Right lung (tissue), 5 donors: ENCODE results near the gene OR51I1. TPM values are rescaled to one million over a fixed set of nuclear protein-coding genes. Genes with fewer than 3 reads are reported as not detected.

Experiments
- polyA plus RNA-seq, 5 donors: library from polyadenylated mRNA; unstranded; fragments of 120-200 nt; gene quantifications; one replicate each; pipeline versions ENCODE4 v1.2.1 to v1.2.3, GENCODE V29; 2013; ENCODE audit warnings: inconsistent platforms in 1 of 5, low replicate concordance in 1 of 5; ENCODE audit not compliant: insufficient read length in 5 of 5, insufficient read depth in 1 of 5

The OR51I1 gene
- polyA plus RNA-seq, 5 donors = not detected

Other genes with a start within 250 kb of the OR51I1 start
- not detected for gene OR51V1, start 240.8 kb downstream of the OR51I1 start, polyA plus RNA-seq
- gene HBB, start 214.4 kb downstream of the OR51I1 start, polyA plus RNA-seq = 100 to 1,000 TPM; 224 to 542 (median 306) TPM
- 1 to 10 TPM in 1 of 5 donors, under 1 TPM in 4; 0.53 to 1.7 (median 0.76) TPM for gene HBD, start 207.0 kb downstream of the OR51I1 start, polyA plus RNA-seq
- 1,000 to 10,000 TPM in 2 of 5 donors, 10 to 100 TPM in 2, 1 to 10 TPM in 1; 5.7 to 2,030 (median 15.8) TPM for gene HBG1, start 191.7 kb downstream of the OR51I1 start, polyA plus RNA-seq
- 1,000 to 10,000 TPM; 2,971 to 7,439 (median 4,881) TPM for gene HBG2, start 186.7 kb downstream of the OR51I1 start, polyA plus RNA-seq
- 10 to 100 TPM in 3 of 5 donors, 1 to 10 TPM in 2; 6.2 to 50.3 (median 10.6) TPM for gene HBE1, start 171.6 kb downstream of the OR51I1 start, polyA plus RNA-seq
- under 1 TPM; 0.18 to 0.72 (median 0.38) TPM for gene OR51B4, start 139.6 kb downstream of the OR51I1 start, polyA plus RNA-seq
- under 1 TPM in 2 of 5 donors, not detected in 3; 0.16 to 0.32 TPM for gene OR51B2, start 117.2 kb downstream of the OR51I1 start, polyA plus RNA-seq
- 1 to 10 TPM in 1 of 5 donors, under 1 TPM in 4; 0.27 to 1.3 (median 0.53) TPM for gene OR51B5, start 98.0 kb downstream of the OR51I1 start, polyA plus RNA-seq
- under 1 TPM in 1 of 5 donors, not detected in 4; 0.16 TPM for gene OR51B6, start 90.0 kb downstream of the OR51I1 start, polyA plus RNA-seq
- gene OR51M1, start 57.7 kb downstream of the OR51I1 start, polyA plus RNA-seq = under 1 TPM in 4 of 5 donors, not detected in 1; 0.06 to 0.13 (median 0.10) TPM
- not detected for gene OR51Q1, start 19.4 kb downstream of the OR51I1 start, polyA plus RNA-seq
- gene OR51I2, start 7.8 kb upstream of the OR51I1 start, polyA plus RNA-seq = not detected
- under 1 TPM in 1 of 5 donors, not detected in 4; 0.10 TPM for gene OR52D1, start 47.2 kb upstream of the OR51I1 start, polyA plus RNA-seq
- gene UBQLN3, start 68.4 kb upstream of the OR51I1 start, polyA plus RNA-seq = not detected
- 1 to 10 TPM; 1.5 to 2.0 (median 1.7) TPM for gene UBQLNL, start 75.2 kb upstream of the OR51I1 start, polyA plus RNA-seq
- under 1 TPM in 2 of 5 donors, not detected in 3; 0.17 to 0.18 TPM for gene OR52H1, start 107.0 kb upstream of the OR51I1 start, polyA plus RNA-seq
- gene OR52B6, start 139.4 kb upstream of the OR51I1 start, polyA plus RNA-seq = under 1 TPM in 4 of 5 donors, not detected in 1; 0.11 to 0.44 (median 0.34) TPM
- gene TRIM6, start 155.1 kb upstream of the OR51I1 start, polyA plus RNA-seq = 1 to 10 TPM; 4.7 to 7.5 (median 7.1) TPM
- gene TRIM34, start 183.5 kb upstream of the OR51I1 start, polyA plus RNA-seq = 10 to 100 TPM; 15.6 to 28.6 (median 23.9) TPM
- gene TRIM5, start 243.6 kb upstream of the OR51I1 start, polyA plus RNA-seq = 10 to 100 TPM; 45.7 to 67.7 (median 62.4) TPM
- 10 to 100 TPM; 19.7 to 38.0 (median 26.7) TPM for gene TRIM22, start 248.3 kb upstream of the OR51I1 start, polyA plus RNA-seq